GM06990 (cell line): ENCODE measurements around the gene ST8SIA4.

ENCODE experiments used
- DNase-seq: peaks from one replicate; pipeline ENCODE4 v3.0.0-alpha.2; 2011; ENCODE audit not compliant: insufficient read length; ENCODE audit errors: extremely low read depth
- H3K27me3 ChIP-seq: replicated peaks from 2 replicates; pipeline ENCODE4 v1.6.0; 2011; ENCODE audit warnings: low read length; ENCODE audit not compliant: control insufficient read depth, insufficient read depth
- H3K36me3 ChIP-seq: 2 replicates; pipeline ENCODE4 v1.5.1; 2011; ENCODE audit warnings: low read length; ENCODE audit not compliant: control insufficient read depth, insufficient read depth
- H3K4me3 ChIP-seq: replicated peaks from 2 replicates; pipeline ENCODE4 v1.5.1; 2011; ENCODE audit warnings: low read depth, mild to moderate bottlenecking, control low read depth, low read length
- TF ChIP-seq, protein P1 (sequence below): IDR thresholded peaks from 2 replicates; pipeline ENCODE4 v1.5.1; 2011; ENCODE audit warnings: low read length, control low read depth, mild to moderate bottlenecking, inconsistent platforms; ENCODE audit not compliant: insufficient read depth, poor library complexity, severe bottlenecking

The ST8SIA4 gene, protein sequence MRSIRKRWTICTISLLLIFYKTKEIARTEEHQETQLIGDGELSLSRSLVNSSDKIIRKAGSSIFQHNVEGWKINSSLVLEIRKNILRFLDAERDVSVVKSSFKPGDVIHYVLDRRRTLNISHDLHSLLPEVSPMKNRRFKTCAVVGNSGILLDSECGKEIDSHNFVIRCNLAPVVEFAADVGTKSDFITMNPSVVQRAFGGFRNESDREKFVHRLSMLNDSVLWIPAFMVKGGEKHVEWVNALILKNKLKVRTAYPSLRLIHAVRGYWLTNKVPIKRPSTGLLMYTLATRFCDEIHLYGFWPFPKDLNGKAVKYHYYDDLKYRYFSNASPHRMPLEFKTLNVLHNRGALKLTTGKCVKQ

DNA sequence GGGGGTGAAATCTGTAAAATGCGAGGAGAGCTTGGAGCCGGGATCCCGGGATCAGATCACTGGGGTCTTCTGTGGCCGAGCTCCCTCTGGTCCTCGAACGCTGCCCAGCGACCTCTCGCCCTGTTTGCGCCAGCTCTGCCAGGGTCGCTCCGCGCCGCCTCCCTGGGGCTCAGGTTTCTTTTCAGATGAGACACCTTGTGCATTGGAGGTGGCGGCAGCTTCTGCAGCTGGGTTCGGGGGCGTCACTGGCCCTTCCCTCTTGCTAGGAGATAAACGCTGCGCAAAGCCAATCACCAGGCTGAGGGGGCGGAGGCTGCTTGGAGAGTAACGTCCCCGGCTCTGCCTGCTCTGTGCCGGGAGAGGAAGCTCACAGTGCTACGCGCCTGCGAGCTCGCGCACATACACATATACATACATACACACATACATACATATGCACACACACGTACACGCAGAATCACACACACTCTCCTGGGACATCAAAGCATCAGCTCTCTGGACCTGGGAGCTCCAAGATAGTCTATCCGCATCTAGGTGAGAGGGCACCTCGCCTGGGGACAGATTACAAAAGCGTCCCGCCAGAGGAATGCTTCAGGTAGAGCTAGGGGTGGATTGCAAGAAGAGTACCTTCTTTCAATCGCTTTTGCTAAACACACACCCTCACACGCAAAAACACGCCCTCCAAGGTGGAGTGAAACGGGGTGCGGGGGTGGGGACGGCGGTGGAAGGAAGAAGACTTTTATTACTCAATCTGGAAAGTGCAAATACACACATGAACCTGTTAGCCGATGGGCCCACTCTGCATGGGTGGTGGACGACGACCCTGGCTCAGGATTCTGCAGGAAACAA, at the start of gene ST8SIA4:
Gene ST8SIA4 (minus strand): TSS at position 244 of the 849 bp plus-strand sequence. CDS start 327 bp downstream, outside the sequence.
- TF ChIP-seq, protein P1, sequence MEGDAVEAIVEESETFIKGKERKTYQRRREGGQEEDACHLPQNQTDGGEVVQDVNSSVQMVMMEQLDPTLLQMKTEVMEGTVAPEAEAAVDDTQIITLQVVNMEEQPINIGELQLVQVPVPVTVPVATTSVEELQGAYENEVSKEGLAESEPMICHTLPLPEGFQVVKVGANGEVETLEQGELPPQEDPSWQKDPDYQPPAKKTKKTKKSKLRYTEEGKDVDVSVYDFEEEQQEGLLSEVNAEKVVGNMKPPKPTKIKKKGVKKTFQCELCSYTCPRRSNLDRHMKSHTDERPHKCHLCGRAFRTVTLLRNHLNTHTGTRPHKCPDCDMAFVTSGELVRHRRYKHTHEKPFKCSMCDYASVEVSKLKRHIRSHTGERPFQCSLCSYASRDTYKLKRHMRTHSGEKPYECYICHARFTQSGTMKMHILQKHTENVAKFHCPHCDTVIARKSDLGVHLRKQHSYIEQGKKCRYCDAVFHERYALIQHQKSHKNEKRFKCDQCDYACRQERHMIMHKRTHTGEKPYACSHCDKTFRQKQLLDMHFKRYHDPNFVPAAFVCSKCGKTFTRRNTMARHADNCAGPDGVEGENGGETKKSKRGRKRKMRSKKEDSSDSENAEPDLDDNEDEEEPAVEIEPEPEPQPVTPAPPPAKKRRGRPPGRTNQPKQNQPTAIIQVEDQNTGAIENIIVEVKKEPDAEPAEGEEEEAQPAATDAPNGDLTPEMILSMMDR: no peak
- peak within 1 kb of the TSS; percentile 78 for H3K4me3 ChIP-seq
- no peaks in the 10 kb centered on the region for H3K27me3 ChIP-seq
- no peaks in the 10 kb centered on the region for H3K36me3 ChIP-seq
- peak; percentile 90 for DNase-seq

DNA sequence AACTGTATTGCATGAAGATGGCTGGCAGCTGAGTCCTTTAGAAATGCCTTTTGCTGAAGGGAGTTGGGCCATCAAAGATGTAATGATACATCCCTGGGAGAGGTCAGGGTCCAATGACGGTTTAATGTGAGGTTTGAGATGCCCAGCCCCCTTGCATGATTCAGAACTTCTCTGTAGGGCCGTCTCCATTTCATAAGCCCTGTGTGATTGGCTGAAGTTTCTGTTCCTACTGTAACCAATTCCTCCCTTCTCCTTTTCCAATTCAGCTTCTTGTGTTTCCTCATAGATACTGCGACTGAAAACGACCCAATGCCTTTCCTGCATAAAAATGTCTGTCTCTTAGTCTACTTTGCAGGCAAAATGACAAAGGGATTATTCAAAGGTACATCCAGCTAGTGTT, 47.9 kb upstream of the ST8SIA4 start:
- Histone ChIP-seq H3K27me3 (no peaks in the 10 kb centered on the region), H3K36me3 (no peaks in the 10 kb centered on the region), H3K4me3 (no peak overlapping the region)
- TF ChIP-seq, protein P1: no peak
- no peak for DNase-seq

DNA sequence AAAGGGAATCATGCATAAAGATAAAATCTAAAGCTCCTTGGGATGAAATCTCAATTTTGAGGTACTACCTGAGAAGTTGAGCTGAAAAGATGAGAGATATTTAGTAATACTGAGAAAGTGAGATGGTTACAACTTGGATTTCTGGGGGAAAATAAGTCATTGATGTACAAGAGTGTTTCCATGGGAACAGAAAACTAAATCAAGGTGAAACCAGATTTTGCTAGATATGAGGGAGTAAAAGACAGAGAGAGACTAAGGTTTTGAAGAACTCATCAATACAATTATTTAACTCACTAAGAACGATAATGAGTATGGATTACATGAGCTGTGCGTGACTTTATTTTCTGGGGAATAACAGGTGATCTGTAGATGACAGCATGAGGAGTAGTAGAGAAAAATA, 10.2 kb upstream of the ST8SIA4 start:
- Histone ChIP-seq H3K36me3 (no peaks in the 10 kb centered on the region), H3K27me3 (no peaks in the 10 kb centered on the region), H3K4me3 (no peak overlapping the region)
- TF ChIP-seq, protein P1: no peak
- no peak for DNase-seq

DNA sequence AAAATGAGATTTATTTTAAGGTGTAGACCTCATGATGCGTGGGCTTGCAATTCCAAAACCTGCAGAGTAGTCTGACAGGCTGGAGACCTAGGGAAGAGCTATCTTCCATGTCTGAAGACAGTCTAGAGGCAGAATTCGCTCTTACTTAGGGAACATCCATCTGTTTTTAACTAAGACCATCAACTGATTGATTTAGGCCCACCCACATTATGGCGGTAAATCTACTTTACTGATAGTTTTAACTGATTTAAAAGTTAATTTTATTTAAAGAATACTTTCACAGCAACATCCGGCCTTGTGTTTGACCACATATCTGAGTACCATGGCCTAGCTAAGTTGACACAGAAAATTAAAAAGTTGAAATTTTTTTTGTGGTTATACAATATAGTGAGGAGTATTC, 6.0 kb upstream of the ST8SIA4 start:
- no peak for DNase-seq
- TF ChIP-seq, protein P1: no peak
- Histone ChIP-seq H3K36me3 (no peaks in the 10 kb centered on the region), H3K4me3 (no peak overlapping the region), H3K27me3 (no peaks in the 10 kb centered on the region)

DNA sequence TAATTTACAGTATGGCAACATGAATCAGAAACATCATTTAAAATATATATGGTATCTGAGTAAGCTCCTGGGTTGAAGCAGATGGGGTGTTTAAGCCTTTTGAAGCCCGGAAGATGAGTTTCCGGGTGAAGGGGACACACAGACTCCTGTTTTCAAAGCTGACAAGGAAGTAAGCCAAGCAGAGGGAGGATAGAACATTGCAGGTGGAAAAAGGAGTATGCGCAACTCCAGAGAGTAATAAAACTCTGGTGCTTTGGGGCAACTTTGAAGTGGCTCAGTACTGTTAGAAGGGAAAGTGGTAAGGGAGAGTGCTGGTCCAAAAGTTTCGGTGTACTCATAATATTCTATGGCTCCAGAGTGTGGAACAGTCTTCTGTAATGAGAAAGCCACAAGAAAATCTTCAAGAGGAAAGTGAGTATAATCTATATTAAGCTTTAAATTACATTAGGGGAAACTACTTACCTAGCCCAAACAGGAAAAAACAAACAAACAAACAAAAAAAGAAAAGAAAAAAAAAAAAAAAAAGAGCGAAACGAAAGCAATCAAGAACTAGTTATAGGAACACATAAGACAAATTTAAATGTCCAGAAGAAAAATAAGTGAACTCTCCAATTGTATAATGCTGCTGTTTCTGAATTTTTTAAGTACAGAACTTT, 2.3 kb upstream of the ST8SIA4 start:
- Histone ChIP-seq H3K36me3 (no peaks in the 10 kb centered on the region), H3K4me3 (peak overlapping the region; percentile 78), H3K27me3 (no peaks in the 10 kb centered on the region)
- peak; percentile 29 for DNase-seq
- TF ChIP-seq, protein P1: no peak
